Urothelium cell line (cell line): ENCODE measurements around the gene SRSF10.
A peak's percentile ranks its signal among the peaks of the same experiment; 100 is the strongest.
"Not testable (repeated sequence)": the region's sequence is repeated elsewhere in the genome, so short reads cannot be mapped to it uniquely, and the experiment has no call there.

Source experiments
- DNase-seq: peaks from one replicate; pipeline ENCODE4 v3.0.0; 2011; ENCODE audit warnings: low spot score, mixed read lengths
- FAIRE-seq: peaks from 2 replicates; lab custom pipeline; 2011; peaks lifted over from hg19 to GRCh38; lab: Jason Lieb, UNC

The SRSF10 gene

GRCh38 chr1:23979881-23980727 lies at the start of gene SRSF10:
Gene SRSF10, minus strand, starts transcription at chr1:23980327. Its CDS starts 72 bp downstream, at chr1:23980255.
- DNase-seq (peak; percentile 97), FAIRE-seq (peak; percentile 69)

- DNase-seq = no peak
- no peak for FAIRE-seq
Measured at GRCh38 chr1:24027838-24028468, 47.8 kb upstream of the SRSF10 start.

GRCh38 chr1:24022581-24023361 lies 42.6 kb upstream of the SRSF10 start:
- DNase-seq (peak; percentile 72), FAIRE-seq (no peak)

GRCh38 chr1:24021403-24022266 lies 41.5 kb upstream of the SRSF10 start:
- no peak for FAIRE-seq

GRCh38 chr1:24020470-24020869 lies 40.3 kb upstream of the SRSF10 start:
- FAIRE-seq = no peak

More at GRCh38 chr1:24021403-24022266, 41.5 kb upstream of the SRSF10 start:
- DNase-seq = no peak

GRCh38 chr1:24020025-24020424 lies 39.9 kb upstream of the SRSF10 start:
- DNase-seq (no peak), FAIRE-seq (no peak)

More at GRCh38 chr1:24020470-24020869, 40.3 kb upstream of the SRSF10 start:
- no peak for DNase-seq

GRCh38 chr1:24018611-24019580 lies 38.8 kb upstream of the SRSF10 start:
- FAIRE-seq = no peak

GRCh38 chr1:24015221-24016210 lies 35.4 kb upstream of the SRSF10 start:
- FAIRE-seq (no peak), DNase-seq (no peak)

More at GRCh38 chr1:24018611-24019580, 38.8 kb upstream of the SRSF10 start:
- DNase-seq = peak; percentile 92

GRCh38 chr1:24012878-24013277 lies 32.8 kb upstream of the SRSF10 start:
- DNase-seq, FAIRE-seq: not testable (repeated sequence)

- FAIRE-seq (no peak), DNase-seq (no peak)
Measured at GRCh38 chr1:24010650-24011049, 30.5 kb upstream of the SRSF10 start.

GRCh38 chr1:24009406-24009805 lies 29.3 kb upstream of the SRSF10 start:
- DNase-seq (peak; percentile 70), FAIRE-seq (no peak)

GRCh38 chr1:24008574-24009184 lies 28.6 kb upstream of the SRSF10 start:
- not testable (repeated sequence) for FAIRE-seq, DNase-seq

GRCh38 chr1:24007079-24007478 lies 27.0 kb upstream of the SRSF10 start:
- FAIRE-seq (no peak), DNase-seq (no peak)

GRCh38 chr1:24005163-24005562 lies 25.0 kb upstream of the SRSF10 start:
- no peak for FAIRE-seq
- DNase-seq = no peak

GRCh38 chr1:24004132-24004531 lies 24.0 kb upstream of the SRSF10 start:
- no peak for FAIRE-seq
- no peak for DNase-seq

- FAIRE-seq = no peak
Measured at GRCh38 chr1:24003331-24003972, 23.3 kb upstream of the SRSF10 start.

GRCh38 chr1:24002695-24003094 lies 22.6 kb upstream of the SRSF10 start:
- DNase-seq (no peak), FAIRE-seq (no peak)

More at GRCh38 chr1:24003331-24003972, 23.3 kb upstream of the SRSF10 start:
- DNase-seq = peak; percentile 48
